ENCODE measurements around the gene MEDAG.

Gene MEDAG

DNA sequence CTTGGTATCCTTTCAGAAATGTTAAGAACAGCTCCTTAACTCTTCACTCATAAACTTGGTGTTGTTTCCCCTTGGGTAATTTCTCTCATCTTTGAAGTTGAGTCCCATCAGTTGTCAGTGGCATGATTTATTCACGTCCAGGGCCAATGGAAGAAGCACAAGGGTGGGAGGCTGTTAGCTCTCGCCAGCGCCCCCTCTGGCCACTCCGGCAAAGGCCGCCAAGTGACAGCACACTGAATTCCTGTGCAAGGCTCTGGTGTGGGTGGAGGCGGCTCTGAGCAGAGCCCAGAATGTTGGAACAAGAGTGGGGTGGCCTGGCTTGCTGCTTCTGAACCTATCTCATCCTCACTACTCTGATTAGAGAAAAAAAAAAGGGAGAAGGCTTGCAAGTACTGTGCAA lies 13.1 kb upstream of the MEDAG start:
- no peak overlapping the region for H3K4me3 ChIP-seq (ENCODE audit: low read depth, low read length)
- no peak for DNase-seq (ENCODE audit: low read depth)
- no peak for TF ChIP-seq CTCF (IDR thresholded peaks at IDR 0.05; ENCODE audit: control insufficient read depth, extremely low read depth, insufficient read depth)

GRCh38 chr13:30895773-30896172 lies 10.3 kb upstream of the MEDAG start:
- no peak for DNase-seq (ENCODE audit: low read depth)
- no peak overlapping the region for H3K4me3 ChIP-seq (ENCODE audit: low read depth, low read length)
- TF ChIP-seq CTCF (IDR thresholded peaks at IDR 0.05; ENCODE audit: control insufficient read depth, extremely low read depth, insufficient read depth): no peak

GRCh38 chr13:30898070-30898469 lies 8.0 kb upstream of the MEDAG start:
- DNase-seq (ENCODE audit: low read depth): no peak
- no peak for TF ChIP-seq CTCF (IDR thresholded peaks at IDR 0.05; ENCODE audit: control insufficient read depth, extremely low read depth, insufficient read depth)
- no peak overlapping the region for H3K4me3 ChIP-seq (ENCODE audit: low read depth, low read length)

DNA sequence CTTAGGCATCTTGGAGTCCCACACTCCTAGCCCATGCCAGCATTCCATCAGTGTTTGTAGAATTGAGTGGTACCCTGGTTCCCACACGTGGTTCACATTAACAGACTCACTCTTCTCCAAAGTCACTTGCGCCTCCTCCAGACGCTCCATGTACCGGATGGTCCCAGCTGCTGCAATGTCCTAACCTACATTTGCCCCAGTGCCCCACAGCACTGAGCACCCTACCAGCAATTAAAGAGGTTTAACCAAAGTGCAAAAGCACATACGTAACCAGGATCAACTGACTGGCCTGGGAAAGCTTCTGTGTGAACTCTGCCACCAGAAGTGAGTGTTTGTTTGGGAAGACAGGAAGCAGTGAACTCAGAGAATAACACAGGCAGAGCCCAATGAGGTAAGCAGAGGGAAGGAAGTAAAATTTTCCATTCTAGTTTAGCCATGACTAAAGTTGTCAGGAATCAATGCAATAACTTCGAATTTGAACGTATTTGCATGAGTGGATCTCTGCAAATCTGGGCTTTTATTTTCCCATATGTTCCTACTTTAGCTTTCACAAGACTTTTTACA lies 7.3 kb upstream of the MEDAG start:
- no peak for TF ChIP-seq CTCF (IDR thresholded peaks at IDR 0.05; ENCODE audit: control insufficient read depth, extremely low read depth, insufficient read depth)
- no peak for DNase-seq (ENCODE audit: low read depth)
- no peak overlapping the region for H3K4me3 ChIP-seq (ENCODE audit: low read depth, low read length)

DNA sequence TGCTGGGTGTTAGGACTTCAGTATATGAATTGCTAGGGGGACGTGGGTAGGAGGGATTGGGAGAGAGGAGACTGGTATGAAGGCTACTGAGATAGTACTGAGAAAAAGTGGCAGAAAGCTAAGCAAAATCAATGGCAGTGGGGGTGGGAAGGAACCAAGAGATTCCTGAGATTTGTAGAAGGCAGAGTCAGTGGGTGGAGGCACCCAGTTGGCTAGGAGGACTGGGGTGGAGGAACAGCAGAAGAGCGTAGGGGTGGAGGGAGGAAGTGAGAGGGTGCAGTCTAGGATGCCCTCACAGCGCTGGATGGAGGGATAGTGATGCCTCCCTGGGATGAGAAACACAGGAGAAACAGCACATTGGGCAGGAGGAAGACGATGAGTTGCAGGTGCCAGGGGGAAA lies 5.6 kb upstream of the MEDAG start:
- no peak for DNase-seq (ENCODE audit: low read depth)
- no peak overlapping the region for H3K4me3 ChIP-seq (ENCODE audit: low read depth, low read length)
- TF ChIP-seq CTCF (IDR thresholded peaks at IDR 0.05; ENCODE audit: control insufficient read depth, extremely low read depth, insufficient read depth): no peak

DNA sequence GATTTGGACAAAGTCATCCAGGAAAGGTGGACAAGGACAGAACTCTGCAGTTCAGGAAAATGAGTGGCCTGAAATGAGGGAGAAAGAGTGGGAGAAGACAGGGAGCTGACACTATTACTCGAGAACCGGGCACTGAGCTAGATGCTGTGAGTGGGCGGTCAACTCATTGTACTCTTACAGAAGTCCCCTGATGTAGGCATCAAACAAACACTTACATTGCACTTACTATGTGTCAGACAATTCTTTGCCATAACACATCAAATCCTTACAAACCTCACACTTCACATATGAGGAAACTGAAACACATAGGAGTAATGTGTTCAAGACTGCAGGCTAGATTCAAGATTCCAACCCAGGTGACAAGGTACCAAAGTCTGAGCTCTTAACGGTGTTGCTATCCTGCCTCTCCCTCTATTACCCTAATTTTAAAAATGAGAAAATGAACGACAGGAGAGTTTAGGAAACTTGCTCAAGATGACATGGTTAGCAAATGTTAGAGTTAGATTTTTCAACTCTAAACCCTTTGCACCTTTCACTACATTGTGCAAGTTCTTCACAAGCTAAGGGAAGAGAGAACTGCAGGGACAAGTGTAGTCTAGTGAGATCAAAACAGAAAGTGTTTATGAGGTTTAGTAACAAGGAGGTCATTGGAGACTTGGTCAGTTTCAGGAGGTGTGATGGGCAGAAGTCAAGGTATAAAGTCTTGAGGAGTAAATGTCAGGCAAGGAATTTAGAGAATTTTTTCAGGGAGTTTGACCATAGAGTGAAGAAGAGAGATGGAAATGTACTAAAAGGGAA lies 4.9 kb upstream of the MEDAG start:
- no peak overlapping the region for H3K4me3 ChIP-seq (ENCODE audit: low read depth, low read length)
- DNase-seq (ENCODE audit: low read depth): no peak
- no peak for TF ChIP-seq CTCF (IDR thresholded peaks at IDR 0.05; ENCODE audit: control insufficient read depth, extremely low read depth, insufficient read depth)

- DNase-seq (ENCODE audit: low read depth): no peak
- no peak overlapping the region for H3K4me3 ChIP-seq (ENCODE audit: low read depth, low read length)
- TF ChIP-seq CTCF (IDR thresholded peaks at IDR 0.05; ENCODE audit: control insufficient read depth, extremely low read depth, insufficient read depth): no peak
These were observed 2.0 kb upstream of the MEDAG start for GRCh38 chr13:30904043-30904442.
